KMS-11 (cell line): ENCODE results near the gene LRIT2.

Source experiments
- H2AFZ ChIP-seq: fragments of 200-600 bp; sonication (generic); 2 replicates; pipeline ENCODE4 v1.6.1; 2016; ENCODE audit warnings: antibody characterized with exemption, mixed run types, low read depth
- H3K27ac ChIP-seq: fragments of 200-600 bp; sonication (generic); 2 replicates; pipeline ENCODE4 v1.6.1; 2016; ENCODE audit warnings: mild to moderate bottlenecking, mixed run types
- H3K27me3 ChIP-seq: fragments of 200-600 bp; sonication (generic); 2 replicates; pipeline ENCODE4 v1.6.1; 2017; ENCODE audit warnings: mild to moderate bottlenecking, low read depth, mixed run types, moderate library complexity; ENCODE audit not compliant: insufficient read depth
- H3K36me3 ChIP-seq: fragments of 200-600 bp; sonication (generic); 2 replicates; pipeline ENCODE4 v1.6.1; 2017; ENCODE audit warnings: mild to moderate bottlenecking, mixed run types; ENCODE audit not compliant: insufficient read depth
- H3K4me1 ChIP-seq: fragments of 200-600 bp; sonication (generic); 2 replicates; pipeline ENCODE4 v1.6.1; 2016; ENCODE audit warnings: mild to moderate bottlenecking, low read depth, mixed run types; ENCODE audit not compliant: poor library complexity, severe bottlenecking
- H3K4me2 ChIP-seq: fragments of 200-600 bp; sonication (generic); 2 replicates; pipeline ENCODE4 v1.7.0; 2016; ENCODE audit warnings: mild to moderate bottlenecking, mixed run types
- H3K4me3 ChIP-seq: fragments of 200-600 bp; sonication (generic); IDR thresholded peaks from 2 replicates; pipeline ENCODE4 v1.6.1; 2017; ENCODE audit warnings: low read depth, low read length, mixed read lengths; ENCODE audit not compliant: insufficient read depth
- H3K79me2 ChIP-seq: fragments of 200-600 bp; sonication (generic); 2 replicates; pipeline ENCODE4 v1.6.1; 2016; ENCODE audit warnings: low read depth, mixed run types; ENCODE audit not compliant: insufficient read depth
- H3K9ac ChIP-seq: fragments of 200-600 bp; sonication (generic); 2 replicates; pipeline ENCODE4 v1.6.1; 2016; ENCODE audit warnings: mild to moderate bottlenecking, mixed run types
- H4K20me1 ChIP-seq: fragments of 200-600 bp; sonication (generic); 2 replicates; pipeline ENCODE4 v1.6.1; 2016; ENCODE audit warnings: mild to moderate bottlenecking, mixed run types; ENCODE audit not compliant: insufficient read depth
- TF ChIP-seq, protein P1 (sequence below): fragments of 200-600 bp; sonication (generic); conservative IDR thresholded peaks from 2 replicates; pipeline ENCODE4 v1.6.1; 2017; ENCODE audit warnings: low read depth, mild to moderate bottlenecking, antibody characterized with exemption, low read length, moderate library complexity, mixed read lengths

LRIT2 gene

DNA sequence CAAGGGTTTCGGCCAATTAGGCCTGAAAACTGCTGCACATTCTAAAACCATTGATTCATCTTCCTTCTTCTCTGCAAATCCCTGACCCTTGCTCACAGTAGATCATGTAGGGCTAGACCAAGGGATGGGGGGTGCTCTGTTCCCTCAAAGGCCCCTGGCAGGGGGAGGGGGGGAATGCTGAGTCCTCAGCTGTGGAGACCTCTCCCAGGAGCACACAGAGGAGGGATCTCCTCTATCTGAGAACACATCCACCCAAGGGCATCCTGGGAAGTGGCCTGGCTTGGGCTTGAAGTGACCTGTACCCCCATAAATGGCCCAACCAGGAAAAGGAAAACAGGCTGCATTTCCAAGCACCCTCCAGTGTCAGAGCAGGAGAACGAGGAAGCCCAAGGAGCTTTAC, 32.0 kb downstream of the LRIT2 start:
- Histone ChIP-seq H3K4me2 (no peak overlapping the region), H3K4me1 (no peaks in the 10 kb centered on the region), H4K20me1 (no peaks in the 10 kb centered on the region), H3K4me3 (no peak overlapping the region), H3K27ac (no peak overlapping the region), H3K27me3 (no peaks in the 10 kb centered on the region), H3K79me2 (no peaks in the 10 kb centered on the region), H3K36me3 (no peaks in the 10 kb centered on the region), H2AFZ (no peak overlapping the region), H3K9ac (no peak overlapping the region)
- TF ChIP-seq, protein P1, sequence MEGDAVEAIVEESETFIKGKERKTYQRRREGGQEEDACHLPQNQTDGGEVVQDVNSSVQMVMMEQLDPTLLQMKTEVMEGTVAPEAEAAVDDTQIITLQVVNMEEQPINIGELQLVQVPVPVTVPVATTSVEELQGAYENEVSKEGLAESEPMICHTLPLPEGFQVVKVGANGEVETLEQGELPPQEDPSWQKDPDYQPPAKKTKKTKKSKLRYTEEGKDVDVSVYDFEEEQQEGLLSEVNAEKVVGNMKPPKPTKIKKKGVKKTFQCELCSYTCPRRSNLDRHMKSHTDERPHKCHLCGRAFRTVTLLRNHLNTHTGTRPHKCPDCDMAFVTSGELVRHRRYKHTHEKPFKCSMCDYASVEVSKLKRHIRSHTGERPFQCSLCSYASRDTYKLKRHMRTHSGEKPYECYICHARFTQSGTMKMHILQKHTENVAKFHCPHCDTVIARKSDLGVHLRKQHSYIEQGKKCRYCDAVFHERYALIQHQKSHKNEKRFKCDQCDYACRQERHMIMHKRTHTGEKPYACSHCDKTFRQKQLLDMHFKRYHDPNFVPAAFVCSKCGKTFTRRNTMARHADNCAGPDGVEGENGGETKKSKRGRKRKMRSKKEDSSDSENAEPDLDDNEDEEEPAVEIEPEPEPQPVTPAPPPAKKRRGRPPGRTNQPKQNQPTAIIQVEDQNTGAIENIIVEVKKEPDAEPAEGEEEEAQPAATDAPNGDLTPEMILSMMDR, result no peak

DNA sequence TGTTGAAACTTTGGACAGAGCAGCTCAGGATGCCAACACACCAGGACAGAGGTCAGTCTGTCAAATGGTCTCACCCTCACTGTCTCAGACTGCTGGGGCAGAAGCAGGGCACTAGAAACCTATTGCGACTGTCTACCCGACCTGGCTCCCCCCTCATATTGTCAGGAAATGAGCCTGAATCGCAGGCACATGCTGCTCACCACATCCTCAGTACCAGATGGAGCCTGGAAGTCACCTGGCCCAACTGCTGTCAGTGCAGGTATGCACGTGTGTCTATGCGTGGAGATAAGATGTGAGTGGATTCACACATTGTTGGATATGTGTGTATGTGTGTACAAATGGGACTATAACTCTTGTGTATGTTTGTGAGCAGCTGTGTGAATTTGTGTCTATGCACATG, 34.2 kb downstream of the LRIT2 start:
- H3K27ac ChIP-seq, result no peak overlapping the region
- H3K4me2 ChIP-seq, result no peak overlapping the region
- H2AFZ ChIP-seq, result no peak overlapping the region
- H3K79me2 ChIP-seq, result no peaks in the 10 kb centered on the region
- TF ChIP-seq, protein P1, result no peak
- H3K4me1 ChIP-seq, result no peaks in the 10 kb centered on the region
- H3K4me3 ChIP-seq, result no peak overlapping the region
- no peaks in the 10 kb centered on the region for H3K36me3 ChIP-seq
- no peaks in the 10 kb centered on the region for H4K20me1 ChIP-seq
- H3K9ac ChIP-seq, result no peak overlapping the region
- H3K27me3 ChIP-seq, result no peaks in the 10 kb centered on the region

DNA sequence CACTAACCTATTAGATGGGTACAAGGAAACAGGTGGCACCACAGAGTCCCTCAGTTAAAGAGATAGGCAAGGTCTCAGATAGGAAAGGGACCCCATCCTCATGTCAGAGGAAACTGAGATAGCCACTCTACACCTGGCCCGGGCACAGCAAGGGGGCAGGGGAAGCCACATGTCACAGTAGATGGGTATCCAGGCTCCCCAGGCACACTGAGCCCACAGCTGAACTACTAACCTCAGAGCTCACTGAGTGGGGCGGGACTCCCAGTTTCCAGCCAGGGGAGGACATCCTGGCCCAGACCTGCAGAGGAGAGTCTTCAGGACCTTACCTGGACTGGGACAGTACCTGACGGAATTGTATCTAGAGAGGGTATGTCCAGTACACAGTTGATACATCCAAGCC, 34.7 kb downstream of the LRIT2 start:
- Histone ChIP-seq H3K27me3 (no peaks in the 10 kb centered on the region), H3K9ac (no peak overlapping the region), H3K27ac (no peak overlapping the region), H3K79me2 (no peaks in the 10 kb centered on the region), H3K4me1 (no peaks in the 10 kb centered on the region), H4K20me1 (no peaks in the 10 kb centered on the region), H3K36me3 (no peaks in the 10 kb centered on the region), H3K4me3 (no peak overlapping the region), H3K4me2 (no peak overlapping the region), H2AFZ (no peak overlapping the region)
- TF ChIP-seq, protein P1, result no peak

DNA sequence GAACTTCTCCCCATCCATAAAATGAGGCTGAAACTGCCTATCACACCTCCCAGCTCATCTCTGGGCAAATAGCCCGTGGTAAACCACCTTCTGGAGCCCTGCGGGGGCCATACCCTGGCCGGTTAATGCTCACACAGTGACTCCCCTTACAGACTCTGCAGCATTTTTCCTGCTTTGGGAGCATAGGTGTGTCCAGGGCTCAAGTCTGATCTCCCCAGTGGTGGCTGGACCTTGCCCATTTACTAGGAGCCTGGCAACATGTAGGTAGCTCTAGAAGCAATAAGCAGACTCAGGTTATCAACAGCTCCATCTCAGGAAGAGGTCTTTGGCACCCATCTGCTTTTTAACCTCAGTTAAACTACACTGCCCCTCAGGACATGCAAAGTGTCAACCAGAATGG, 36.5 kb downstream of the LRIT2 start:
- no peak overlapping the region for H3K9ac ChIP-seq
- H3K27me3 ChIP-seq, result no peaks in the 10 kb centered on the region
- no peaks in the 10 kb centered on the region for H4K20me1 ChIP-seq
- no peak overlapping the region for H2AFZ ChIP-seq
- no peak overlapping the region for H3K27ac ChIP-seq
- TF ChIP-seq, protein P1, result no peak
- no peak overlapping the region for H3K4me2 ChIP-seq
- no peaks in the 10 kb centered on the region for H3K36me3 ChIP-seq
- H3K79me2 ChIP-seq, result no peaks in the 10 kb centered on the region
- no peak overlapping the region for H3K4me3 ChIP-seq
- H3K4me1 ChIP-seq, result no peaks in the 10 kb centered on the region
